Thyroid gland (tissue), 4 donors: Measurements from ENCODE around the gene JRKL.

ENCODE experiments used
- POLR2A ChIP-seq, 2 donors: fragments of 450-650 bp; IDR thresholded peaks; one replicate each; pipeline ENCODE4 v1.6.1; 2017; ENCODE audit warnings: antibody characterized with exemption in 2 of 2, mild to moderate bottlenecking in 2 of 2, moderate library complexity in 1 of 2
- TF ChIP-seq, protein P1 (sequence below), 6 experiments: fragments of 200-600 bp in 3 of 6; fragments of 450-650 bp in 3 of 6; sonication (generic) in 3 of 6; IDR thresholded peaks; one replicate each; pipeline ENCODE4 v1.5.1; 2016 to 2019; ENCODE audit warnings: antibody characterized with exemption in 6 of 6, mild to moderate bottlenecking in 2 of 6, inconsistent platforms in 1 of 6, moderate library complexity in 1 of 6

GRCh38 chr11:96384156-96384555, 5.7 kb upstream of the JRKL start:
- no peak for TF ChIP-seq POLR2A (IDR thresholded peaks at IDR 0.05)
- TF ChIP-seq, protein P1, sequence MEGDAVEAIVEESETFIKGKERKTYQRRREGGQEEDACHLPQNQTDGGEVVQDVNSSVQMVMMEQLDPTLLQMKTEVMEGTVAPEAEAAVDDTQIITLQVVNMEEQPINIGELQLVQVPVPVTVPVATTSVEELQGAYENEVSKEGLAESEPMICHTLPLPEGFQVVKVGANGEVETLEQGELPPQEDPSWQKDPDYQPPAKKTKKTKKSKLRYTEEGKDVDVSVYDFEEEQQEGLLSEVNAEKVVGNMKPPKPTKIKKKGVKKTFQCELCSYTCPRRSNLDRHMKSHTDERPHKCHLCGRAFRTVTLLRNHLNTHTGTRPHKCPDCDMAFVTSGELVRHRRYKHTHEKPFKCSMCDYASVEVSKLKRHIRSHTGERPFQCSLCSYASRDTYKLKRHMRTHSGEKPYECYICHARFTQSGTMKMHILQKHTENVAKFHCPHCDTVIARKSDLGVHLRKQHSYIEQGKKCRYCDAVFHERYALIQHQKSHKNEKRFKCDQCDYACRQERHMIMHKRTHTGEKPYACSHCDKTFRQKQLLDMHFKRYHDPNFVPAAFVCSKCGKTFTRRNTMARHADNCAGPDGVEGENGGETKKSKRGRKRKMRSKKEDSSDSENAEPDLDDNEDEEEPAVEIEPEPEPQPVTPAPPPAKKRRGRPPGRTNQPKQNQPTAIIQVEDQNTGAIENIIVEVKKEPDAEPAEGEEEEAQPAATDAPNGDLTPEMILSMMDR (IDR thresholded peaks at IDR 0.05) = no peak
